GM10266 (cell line): ENCODE measurements around the gene PYDC1.
"Not testable (repeated sequence)": the region's sequence is repeated elsewhere in the genome, so short reads cannot be mapped to it uniquely, and the experiment has no call there.

Source experiments
- DNase-seq: peaks from one replicate; pipeline ENCODE4 v3.0.0; 2012; ENCODE audit errors: extremely low spot score
- CTCF ChIP-seq: IDR thresholded peaks from 2 replicates; pipeline ENCODE4 v1.5.1; 2012; ENCODE audit warnings: mild to moderate bottlenecking, low read depth; ENCODE audit not compliant: control insufficient read depth, insufficient read depth; ENCODE audit errors: missing control alignments

PYDC1 gene

DNA sequence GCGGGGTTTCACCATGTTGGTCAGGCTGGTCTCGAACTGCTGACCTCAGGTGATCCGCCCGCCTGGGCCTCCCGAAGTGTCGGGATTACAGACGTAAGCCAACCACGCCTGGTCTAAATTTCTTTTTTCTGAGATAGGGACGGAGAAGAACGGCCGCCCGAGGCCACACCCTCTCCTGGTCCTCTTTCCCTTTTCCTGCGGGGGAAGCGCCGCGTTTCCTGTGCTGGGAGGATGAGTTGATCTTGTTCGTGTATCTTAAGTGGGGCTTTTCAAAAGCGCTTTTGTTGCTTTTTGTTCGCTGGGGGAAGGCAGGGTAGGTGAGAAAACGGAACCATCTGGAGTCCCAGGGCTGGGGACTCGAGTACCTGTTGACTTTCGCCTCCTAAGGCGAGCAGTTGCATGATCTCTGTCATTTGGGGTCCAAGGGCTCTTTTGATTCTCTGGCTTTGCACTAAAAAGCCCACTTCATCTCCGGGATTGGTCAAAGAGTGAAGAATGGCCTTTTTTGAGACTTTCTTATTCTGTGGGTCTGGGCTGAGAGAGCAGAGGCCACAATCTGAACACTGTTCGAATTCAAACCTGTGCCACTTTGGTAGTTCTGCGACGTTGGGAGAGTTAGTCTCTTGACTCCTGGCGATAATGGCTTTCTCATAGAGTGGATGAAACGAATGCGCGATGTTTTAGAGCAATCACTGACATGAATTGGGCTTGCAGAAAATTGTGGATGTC, 35.7 kb downstream of the PYDC1 start:
- DNase-seq = no peak
- no peak for TF ChIP-seq CTCF

GRCh38 chr16:31179747-31180459, 37.0 kb downstream of the PYDC1 start, which contains the start of gene FUS:
Gene FUS (plus strand): TSS chr16:31180139. CDS start chr16:31180215, 76 bp downstream.
- TF ChIP-seq CTCF = no peak

DNA sequence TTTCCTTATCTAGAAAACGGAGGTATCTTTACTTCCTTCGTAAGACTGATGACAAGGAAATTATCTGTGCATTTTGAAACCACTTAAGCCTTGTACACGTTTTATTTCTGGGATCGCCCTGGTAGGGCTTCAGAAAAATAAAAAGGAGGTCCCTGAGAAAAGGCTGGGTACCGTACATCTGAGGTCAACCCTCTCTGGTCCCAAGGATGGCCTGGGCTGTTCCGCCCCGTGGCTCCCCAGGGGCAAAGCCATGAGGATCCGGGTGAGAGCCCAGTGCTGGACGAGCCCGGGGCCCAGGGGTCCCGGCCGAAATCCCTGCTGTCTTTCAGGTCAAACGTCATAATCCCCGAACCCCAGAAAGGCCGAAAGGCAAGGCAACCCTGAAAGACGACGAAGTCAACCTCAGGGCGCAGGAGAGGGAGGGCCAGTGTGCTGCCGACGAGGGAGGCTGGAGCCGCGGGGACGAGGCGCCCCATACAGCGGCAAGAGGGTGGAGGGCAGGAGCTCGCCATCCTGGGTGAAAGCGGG, 37.7 kb downstream of the PYDC1 start:
- no peak for DNase-seq
- TF ChIP-seq CTCF = no peak

More at GRCh38 chr16:31179747-31180459, 37.0 kb downstream of the PYDC1 start, which contains the start of gene FUS:
- peak; percentile 96 for DNase-seq

DNA sequence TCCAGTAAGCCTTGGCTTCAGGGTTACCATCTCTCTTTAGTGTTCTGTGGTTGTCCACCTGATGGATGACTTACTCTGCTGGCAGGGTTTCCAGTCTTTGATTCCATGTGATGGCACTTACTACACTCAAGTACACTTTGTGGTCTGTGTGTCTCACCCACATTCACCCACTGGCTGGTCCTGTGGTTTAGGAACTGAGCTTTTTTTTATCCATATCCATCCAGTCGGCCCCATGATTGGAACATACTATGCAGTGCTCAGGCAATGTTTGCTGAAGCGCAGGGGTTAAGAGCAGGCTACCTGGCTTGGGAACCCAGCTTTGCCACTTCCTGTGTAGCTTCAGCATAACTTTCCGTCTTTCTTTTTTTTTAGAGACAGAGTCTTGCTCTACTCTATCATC, 39.8 kb downstream of the PYDC1 start:
- DNase-seq = no peak
- TF ChIP-seq CTCF = no peak

- not testable (repeated sequence) for DNase-seq
These were observed 46.9 kb downstream of the PYDC1 start for GRCh38 chr16:31170048-31170447.

DNA sequence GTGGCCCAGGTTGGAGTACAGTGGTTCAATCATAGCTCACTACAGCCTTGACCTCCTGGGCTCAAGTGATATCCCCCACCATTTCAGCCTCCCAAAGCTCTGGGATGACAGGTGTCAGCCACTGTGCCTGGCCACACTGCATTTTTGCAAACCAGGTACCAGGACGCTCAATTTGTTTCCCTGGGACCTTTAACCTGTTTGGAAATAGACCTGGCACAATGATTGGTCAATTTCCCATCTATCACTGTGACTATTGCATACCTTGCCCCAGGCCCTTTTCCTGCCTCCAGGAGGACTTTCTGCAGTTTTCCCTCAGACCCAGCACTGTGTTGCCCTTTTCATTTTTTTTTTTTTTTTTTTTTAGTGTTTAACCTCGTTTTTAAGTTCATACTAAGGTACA, 48.1 kb downstream of the PYDC1 start:
- TF ChIP-seq CTCF = no peak
- DNase-seq = no peak

DNA sequence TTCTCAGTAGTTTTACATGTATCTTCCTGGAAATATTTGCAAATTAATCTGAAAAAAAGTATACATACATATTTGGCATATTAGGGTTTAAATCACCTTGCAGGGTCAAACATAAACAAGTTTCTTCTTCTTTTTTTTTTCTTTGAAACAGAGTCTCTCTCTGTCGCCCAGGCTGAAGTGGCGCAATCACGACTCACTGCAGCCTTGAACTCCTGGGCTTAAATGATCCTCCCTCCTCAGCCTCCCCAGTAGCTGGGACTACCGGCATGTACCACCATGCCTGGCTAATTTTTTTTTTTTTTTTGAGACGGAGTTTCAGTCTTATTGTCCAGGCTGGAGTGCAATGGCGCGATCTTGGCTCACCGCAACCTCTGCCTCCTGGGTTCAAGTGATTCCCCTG, 49.6 kb downstream of the PYDC1 start:
- TF ChIP-seq CTCF = no peak
- no peak for DNase-seq
